ENCODE results near the gene KLF6.

KLF6 gene

DNA sequence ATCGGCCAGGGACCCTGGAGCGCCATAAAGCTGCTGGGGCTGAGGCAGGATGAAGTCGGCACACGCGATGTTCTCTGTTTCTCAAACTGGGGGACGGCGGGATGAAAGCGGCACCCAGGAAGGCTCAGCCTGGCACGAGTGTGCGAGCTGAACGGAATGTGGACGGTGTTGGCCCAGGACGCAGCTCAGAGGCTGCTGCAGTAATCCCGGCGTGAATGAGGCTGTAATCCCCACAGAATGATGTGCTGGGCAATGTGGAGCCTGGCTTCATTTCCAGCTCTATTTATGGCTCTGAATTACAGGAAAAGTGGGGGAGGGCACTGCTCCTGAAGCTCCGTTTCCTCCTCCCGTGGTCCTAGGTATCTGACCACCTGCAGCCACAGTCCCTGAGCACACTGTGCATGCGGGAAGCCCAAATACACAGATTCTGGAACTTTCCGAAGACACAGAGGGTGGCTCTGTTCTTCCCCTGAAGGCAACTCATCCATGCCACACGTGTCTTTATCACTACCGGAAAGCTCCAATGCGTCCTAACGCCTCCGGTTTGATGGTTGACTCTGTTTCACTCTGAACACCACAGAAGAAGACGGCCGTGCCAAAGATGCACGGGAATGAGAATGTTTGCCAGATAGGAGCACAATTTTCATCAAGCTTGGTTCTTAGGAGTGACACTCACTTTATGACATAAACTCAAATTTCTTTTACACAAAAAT is 37.6 kb downstream of the KLF6 start:
- peak; percentile 14 for DNase-seq
- Histone ChIP-seq H3K27me3 (ENCODE audit: insufficient read depth, low read depth, severe bottlenecking) (no peaks in the 10 kb centered on the region), H3K36me3 (no peaks in the 10 kb centered on the region), H3K9me3 (ENCODE audit: severe bottlenecking) (no peaks in the 10 kb centered on the region), H3K27ac (no peak overlapping the region), H3K4me3 (ENCODE audit: low read depth, low read length) (no peak overlapping the region)
- TF ChIP-seq, protein P1, sequence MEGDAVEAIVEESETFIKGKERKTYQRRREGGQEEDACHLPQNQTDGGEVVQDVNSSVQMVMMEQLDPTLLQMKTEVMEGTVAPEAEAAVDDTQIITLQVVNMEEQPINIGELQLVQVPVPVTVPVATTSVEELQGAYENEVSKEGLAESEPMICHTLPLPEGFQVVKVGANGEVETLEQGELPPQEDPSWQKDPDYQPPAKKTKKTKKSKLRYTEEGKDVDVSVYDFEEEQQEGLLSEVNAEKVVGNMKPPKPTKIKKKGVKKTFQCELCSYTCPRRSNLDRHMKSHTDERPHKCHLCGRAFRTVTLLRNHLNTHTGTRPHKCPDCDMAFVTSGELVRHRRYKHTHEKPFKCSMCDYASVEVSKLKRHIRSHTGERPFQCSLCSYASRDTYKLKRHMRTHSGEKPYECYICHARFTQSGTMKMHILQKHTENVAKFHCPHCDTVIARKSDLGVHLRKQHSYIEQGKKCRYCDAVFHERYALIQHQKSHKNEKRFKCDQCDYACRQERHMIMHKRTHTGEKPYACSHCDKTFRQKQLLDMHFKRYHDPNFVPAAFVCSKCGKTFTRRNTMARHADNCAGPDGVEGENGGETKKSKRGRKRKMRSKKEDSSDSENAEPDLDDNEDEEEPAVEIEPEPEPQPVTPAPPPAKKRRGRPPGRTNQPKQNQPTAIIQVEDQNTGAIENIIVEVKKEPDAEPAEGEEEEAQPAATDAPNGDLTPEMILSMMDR (IDR thresholded peaks at IDR 0.05; ENCODE audit: low read depth, low read length), result no peak

DNA sequence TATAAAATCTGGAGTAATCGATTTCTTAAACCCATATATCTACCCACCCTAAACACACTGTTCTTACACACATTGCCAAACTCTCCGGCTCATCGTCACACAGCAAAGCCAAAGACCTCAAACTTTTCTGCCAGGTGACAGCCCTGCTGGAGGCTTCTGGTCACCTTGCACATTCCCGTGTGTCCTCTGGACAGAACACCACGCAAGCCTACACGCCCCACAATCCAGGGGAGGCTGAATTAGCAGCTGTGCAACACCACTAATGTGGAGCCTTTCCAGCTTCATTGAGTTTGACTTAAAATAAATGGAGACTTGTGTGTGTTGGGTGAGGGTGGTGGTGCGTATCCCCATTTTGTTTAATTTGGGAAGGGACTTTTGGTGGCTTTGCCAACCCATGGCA is 38.4 kb downstream of the KLF6 start:
- H3K27ac ChIP-seq, result no peak overlapping the region
- no peaks in the 10 kb centered on the region for H3K9me3 ChIP-seq (ENCODE audit: severe bottlenecking)
- no peak for DNase-seq
- no peaks in the 10 kb centered on the region for H3K27me3 ChIP-seq (ENCODE audit: insufficient read depth, low read depth, severe bottlenecking)
- TF ChIP-seq, protein P1 (IDR thresholded peaks at IDR 0.05; ENCODE audit: low read depth, low read length), result no peak
- no peaks in the 10 kb centered on the region for H3K36me3 ChIP-seq
- no peak overlapping the region for H3K4me3 ChIP-seq (ENCODE audit: low read depth, low read length)

DNA sequence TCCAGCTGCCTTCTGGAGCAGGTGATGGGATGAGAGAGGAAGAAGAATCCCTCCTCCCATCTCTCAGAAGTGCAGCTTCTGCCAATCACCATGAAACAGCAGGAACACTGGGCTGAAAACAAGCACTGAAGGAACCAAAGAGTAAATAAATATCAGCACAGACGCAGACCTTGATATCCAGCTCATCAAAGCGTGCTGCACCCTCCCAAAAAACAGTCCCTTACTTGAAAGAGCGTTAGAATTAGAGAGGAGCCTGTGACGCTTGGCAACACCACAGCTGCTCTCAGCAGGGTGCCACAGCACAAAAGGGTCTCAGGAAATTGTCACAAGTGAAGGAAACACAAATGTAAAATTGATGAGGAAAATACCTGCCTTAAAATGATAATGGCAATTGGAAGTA is 39.5 kb downstream of the KLF6 start:
- Histone ChIP-seq H3K27ac (no peak overlapping the region), H3K9me3 (ENCODE audit: severe bottlenecking) (no peaks in the 10 kb centered on the region), H3K4me3 (ENCODE audit: low read depth, low read length) (no peak overlapping the region), H3K36me3 (no peaks in the 10 kb centered on the region), H3K27me3 (ENCODE audit: insufficient read depth, low read depth, severe bottlenecking) (no peaks in the 10 kb centered on the region)
- TF ChIP-seq, protein P1 (IDR thresholded peaks at IDR 0.05; ENCODE audit: low read depth, low read length), result no peak
- DNase-seq, result no peak

- Histone ChIP-seq H3K4me3 (ENCODE audit: low read depth, low read length) (no peak overlapping the region), H3K27me3 (ENCODE audit: insufficient read depth, low read depth, severe bottlenecking) (no peaks in the 10 kb centered on the region), H3K9me3 (ENCODE audit: severe bottlenecking) (no peaks in the 10 kb centered on the region), H3K27ac (no peak overlapping the region), H3K36me3 (no peaks in the 10 kb centered on the region)
- TF ChIP-seq, protein P1 (IDR thresholded peaks at IDR 0.05; ENCODE audit: low read depth, low read length), result no peak
- no peak for DNase-seq
These were observed 43.1 kb downstream of the KLF6 start for GRCh38 chr10:3741688-3742461.

DNA sequence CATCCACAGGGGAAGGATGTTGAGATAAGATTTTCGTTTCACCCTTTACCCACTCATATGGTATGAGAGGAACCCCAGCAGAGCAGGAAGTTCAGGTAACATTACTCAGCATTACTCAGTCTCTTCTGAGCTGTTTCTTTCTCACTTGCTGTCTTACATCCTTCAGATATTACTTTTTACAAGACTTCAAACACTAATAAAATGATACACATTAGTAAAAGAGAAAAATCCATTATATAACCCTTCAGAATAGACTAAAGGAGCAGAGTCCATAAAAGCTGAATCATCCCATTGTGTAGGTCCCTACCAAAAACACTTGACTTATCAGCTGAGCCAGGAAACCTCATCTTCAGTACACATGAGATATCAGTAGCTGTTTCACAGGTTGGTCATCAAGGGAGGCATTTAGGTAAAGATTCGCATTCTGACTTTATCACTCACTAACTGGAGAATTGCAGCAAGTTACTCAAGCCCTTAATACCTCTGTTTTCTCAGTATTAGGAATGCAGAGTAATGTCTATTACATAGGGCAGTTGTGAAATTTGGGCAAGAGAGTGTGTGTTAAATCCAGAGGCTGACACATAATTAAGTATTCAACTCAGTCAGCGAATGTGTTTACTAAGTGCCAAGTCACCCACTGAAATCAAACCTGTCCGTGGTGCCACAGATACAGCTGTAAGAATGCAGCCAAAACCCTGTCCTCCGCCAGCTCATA is 44.7 kb downstream of the KLF6 start:
- TF ChIP-seq, protein P1 (IDR thresholded peaks at IDR 0.05; ENCODE audit: low read depth, low read length), result no peak
- no peaks in the 10 kb centered on the region for H3K27me3 ChIP-seq (ENCODE audit: insufficient read depth, low read depth, severe bottlenecking)
- DNase-seq, result no peak
- H3K4me3 ChIP-seq (ENCODE audit: low read depth, low read length), result no peak overlapping the region
- H3K27ac ChIP-seq, result no peak overlapping the region
- no peaks in the 10 kb centered on the region for H3K9me3 ChIP-seq (ENCODE audit: severe bottlenecking)
- no peaks in the 10 kb centered on the region for H3K36me3 ChIP-seq
